Stimulated activated CD4-positive, alpha-beta T cell treated with anti-CD3 and anti-CD28 coated beads, Interleukin-2, amount 100 ng/mL, for 4 hours (primary cell): ENCODE results near the gene SLC22A31.
A peak's percentile ranks its signal among the peaks of the same experiment; 100 is the strongest.
"Not testable (repeated sequence)": the region's sequence is repeated elsewhere in the genome, so short reads cannot be mapped to it uniquely, and the experiment has no call there.

Source experiments
- DNase-seq: peaks from one replicate; pipeline ENCODE4 v3.0.0-alpha.2; 2020; ENCODE audit warnings: low read depth

Gene SLC22A31

DNA sequence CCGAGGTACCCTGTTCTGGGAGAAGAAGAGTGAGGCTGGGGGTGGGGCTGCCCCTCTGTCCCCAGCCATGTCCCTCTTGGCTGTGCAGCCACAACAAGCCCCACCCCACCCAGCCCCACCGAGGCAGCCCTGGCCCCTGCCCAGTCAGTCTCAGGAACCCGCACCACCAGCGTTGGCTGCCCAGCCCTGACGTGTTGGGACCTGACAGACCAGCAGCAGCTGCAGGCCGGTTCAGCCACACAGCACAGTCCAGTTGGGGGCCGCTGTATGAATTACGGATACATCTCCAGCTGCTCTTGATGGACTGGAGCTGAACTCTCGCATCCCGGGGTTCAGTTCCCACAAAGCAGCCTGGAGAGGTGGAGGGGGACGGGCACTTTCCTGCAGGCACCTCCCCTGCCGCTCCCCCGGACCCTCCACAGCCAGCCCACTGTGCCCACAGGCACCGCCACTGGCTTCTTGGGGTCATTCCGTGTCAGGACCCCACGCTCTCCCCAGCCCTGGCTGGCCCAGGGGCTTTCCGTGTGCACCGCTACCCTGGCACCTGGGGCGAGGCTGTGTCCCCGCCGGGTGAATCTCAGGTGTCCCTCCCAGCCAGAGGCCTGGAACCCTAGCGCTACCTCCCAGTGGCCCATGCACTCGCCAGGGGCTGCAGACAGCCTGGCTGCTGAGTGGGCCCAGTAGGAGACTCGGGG is 21.7 kb downstream of the SLC22A31 start:
- DNase-seq, result no peak

DNA sequence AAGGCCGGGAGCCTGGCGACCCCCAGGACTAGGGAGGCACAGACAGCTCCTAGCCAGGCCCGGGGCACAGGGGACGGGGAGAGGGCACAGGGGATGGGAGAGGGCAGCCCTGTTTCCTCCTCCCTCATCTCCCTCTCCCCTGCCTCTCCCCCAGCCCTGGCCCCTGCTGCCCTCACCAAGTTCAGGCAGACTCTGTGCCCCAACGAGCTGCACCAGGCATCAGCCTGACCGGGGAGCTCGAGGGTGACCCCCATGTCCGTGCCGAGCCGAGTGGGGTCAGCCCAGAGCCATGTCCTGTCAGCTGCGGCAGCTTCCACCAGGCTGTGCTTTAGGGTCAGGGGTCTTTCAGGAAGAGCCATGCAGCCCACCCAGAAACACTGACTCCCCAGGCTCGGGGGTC is 22.8 kb downstream of the SLC22A31 start:
- DNase-seq, result no peak

DNA sequence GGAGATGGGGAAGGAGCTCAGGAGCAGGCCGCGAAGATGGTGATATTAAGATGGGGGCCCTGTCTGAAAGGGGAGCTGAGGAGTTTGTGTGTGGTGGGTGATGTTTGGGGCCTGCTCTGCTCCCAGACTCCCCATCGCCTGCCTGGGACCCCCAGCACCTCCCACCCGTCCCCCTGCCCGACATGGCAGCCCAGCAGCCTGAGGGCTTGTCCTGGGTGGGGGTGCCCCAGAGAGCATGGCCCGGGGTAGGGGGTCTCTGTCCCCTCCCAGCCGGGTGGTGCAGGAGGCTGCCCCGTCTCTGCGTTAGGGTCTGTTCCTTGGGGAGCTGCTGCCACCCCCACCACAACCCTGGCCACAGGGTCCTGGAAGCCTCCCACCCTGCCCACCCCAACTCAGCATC is 23.6 kb downstream of the SLC22A31 start:
- DNase-seq, result no peak

DNA sequence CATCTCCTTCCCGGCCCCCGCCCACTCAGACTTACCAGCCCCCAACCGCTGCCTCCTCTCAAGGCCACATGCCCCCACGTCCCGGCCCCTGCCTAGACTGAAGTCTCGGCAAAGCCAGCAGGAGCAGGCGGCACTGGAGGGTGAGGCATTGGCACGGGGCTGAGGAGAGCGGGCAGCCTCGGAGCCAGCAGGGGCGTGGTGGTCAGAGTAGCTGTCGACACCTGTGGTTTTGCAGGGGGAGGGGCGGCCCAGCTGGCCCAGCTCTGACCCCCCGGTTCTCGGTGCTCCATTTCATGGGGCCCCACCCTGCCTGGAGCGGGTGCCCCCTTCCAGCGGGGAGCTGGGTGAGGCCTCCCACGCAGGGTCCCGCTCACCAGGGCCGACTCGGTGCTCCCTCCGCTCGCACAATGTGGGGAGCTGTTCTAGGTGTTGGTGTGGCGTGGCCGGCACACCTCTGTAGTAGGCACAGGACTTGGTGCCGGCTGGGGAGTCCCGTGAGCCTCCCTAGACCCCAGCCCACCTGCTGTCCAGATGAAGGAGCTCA is 24.1 kb downstream of the SLC22A31 start:
- no peak for DNase-seq

DNA sequence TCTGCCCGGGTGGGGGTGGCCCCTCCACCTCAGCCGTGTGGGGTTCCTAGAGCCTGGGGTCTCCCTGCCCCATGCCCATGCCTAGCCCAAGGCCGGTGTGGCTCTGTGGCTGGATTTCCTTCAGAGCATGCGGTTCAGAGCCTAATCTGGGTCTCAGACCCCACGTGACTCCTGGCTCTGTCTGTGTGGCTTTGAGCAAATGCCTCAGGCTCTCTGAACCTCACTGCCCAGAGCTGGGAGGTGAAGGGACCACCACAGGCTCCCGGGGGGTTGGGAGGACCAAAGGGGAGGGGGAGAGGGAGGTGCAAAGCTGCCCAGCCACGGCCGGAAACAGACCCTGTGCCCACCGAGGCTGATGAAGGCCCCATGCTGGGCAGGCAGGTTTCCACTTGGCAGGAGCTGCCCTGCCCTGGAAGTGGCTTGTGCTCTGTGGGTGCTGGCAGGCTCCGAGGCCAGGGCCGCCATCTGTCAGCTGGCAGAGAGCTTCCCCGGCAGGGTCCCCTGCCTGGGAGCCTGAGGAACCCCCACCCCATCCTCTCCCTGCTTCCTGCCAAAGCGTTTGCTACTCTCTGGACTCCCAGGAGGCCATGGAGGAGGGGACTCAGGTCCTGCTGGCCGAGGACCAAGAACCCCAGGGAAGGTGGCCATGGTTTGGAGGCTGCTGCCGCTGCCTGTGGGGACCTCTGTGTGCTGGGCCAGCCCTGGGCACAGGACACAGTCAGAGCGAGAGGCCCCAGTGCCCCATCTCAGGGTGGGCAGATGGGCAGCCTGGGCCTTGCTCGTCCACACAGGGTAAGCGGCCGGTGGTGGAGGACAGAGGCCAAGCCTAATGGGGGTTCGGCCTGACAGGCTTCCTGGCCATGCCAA is 24.8 kb downstream of the SLC22A31 start:
- no peak for DNase-seq

DNA sequence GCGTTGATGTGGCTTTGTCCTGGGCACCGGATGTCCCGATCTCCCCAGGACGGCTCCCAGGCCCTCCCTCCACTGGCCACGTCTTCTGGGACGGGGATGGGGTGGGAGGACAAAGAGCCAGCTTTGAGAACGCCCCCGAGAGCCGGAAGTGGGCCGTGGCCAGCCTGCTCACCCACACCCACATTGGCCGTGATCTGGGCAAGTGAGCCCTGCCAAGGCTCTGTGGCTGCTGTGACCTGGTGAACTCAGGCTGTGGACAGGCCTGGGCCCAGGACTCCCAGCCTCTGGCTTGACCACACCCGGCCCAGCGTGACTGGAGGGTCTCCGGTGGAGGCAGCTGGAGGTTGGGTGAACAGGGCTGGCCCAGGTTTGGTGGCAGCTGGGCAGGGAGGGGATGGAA is 25.5 kb downstream of the SLC22A31 start:
- DNase-seq, result no peak

DNA sequence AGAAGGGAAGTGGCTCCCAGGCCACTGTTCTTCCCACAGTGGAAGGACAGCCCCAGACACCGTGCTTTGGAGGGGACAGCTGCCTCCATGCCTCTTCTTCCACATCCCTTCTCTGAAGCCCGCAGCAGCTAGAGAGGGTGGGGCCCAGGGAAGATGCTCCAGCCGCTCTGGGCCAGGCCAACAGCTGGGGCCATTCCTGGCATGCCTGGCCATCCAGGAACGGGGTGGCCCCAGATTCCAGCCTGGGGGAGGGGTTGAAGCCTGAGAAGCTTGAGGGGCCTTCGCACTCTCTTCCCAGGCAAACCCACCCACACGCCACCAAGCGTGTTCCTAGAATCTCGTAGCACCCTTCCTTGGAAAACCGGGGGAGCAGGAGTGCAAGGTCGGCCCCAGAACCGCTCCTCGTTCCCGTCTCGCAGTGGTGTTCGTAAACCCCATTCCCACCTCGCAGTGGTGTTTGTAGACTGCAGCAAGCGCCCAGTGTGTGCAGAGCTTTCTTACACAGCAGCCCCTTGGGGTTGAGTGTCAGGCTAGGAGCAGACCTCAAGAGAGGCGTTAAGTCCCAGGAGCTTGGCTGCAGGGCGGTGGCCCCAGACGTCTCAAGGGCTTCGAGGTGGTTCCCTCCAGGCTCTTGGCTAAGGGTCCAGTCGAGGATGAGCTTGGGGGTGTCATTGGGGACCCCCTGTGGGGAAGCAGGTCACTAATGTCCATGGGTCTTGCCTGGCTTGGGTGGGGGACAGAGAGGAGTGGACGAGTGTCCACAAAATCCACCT is 26.1 kb downstream of the SLC22A31 start:
- no peak for DNase-seq

DNA sequence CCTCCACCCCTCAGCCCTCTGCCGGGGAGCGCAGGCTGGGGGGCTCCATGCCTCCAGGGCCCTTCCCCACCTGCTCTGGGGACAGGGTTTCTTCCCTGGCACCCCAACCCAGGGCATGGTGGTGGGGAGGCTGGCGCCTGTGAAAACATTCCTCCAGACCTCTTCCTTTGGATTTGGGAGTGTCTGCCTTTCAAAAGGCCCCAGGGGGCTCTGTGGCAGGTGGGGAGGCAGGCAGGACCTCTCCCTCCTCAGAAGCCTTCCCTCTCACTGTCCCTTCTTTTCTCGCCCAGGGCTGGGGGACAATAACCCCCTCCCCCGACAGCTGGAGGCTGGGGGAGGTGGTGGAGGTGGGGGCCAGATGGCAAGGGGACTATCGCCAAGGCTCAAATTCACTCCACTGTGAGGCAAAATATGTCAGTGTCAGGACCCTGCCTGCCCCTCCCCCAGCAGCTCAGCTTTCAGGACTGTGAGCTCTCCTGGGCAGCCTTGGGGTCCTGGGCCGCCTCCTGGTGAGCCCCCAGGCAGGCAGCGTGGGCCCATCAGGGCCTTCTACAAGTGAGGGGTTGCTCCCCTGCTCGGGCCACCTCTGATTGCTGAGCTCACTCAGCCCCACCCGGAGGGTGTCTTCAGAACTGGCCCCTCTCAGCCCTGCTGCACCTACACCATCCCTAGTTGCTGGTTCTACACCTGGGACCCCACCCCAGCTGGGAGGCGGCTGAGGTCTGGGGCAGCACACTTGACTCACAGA is 27.0 kb downstream of the SLC22A31 start:
- no peak for DNase-seq

DNA sequence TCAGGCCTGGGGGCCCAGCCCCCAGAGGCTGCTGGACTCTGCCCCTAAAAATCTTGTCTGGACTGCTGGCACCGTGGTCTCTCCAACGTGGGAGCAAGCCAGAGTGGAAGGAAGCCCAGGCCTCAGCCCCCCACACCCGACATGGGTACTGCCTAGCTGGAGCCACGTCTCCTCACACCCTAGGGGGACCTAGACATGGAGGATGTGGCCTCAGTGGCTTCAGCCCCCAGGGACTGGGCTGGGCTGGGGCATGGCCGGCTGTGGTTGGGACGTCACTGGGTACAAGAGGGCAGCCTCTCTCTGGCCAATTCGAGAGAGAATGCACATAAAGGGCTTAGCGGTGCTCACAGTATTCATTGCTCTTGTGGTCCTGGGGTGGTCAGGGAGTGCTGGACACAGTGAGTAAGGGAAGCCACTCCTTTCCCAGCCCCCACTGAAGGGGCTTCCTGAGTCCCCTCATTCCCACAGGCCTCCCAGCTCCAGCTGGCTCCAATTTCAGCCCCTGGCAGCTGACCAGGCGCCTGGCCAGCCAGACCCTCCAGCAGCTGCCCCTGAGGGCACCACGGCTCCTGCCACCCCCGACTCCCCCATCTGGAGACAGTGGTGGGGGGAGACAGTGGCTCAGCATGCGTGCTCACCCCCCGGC is 27.7 kb downstream of the SLC22A31 start:
- DNase-seq, result no peak

DNA sequence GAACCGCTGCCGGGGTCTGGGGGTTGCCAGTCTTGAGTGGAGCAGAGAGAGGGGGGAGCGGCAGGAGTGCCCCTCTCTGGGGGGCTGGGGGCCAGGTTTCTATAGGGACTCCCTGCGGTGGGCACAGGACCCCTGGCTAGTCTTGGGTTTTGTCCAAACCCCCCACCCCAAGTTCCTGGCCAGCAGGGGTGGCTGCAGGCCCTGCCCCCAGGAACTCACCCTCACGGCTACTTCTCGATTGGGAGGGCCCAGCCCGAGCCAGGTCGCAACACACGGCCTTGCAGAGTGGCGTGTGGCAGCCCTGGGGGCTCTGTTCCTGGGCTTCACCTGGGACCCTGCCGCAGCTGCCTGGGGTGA is 28.2 kb downstream of the SLC22A31 start:
- DNase-seq, result no peak

DNA sequence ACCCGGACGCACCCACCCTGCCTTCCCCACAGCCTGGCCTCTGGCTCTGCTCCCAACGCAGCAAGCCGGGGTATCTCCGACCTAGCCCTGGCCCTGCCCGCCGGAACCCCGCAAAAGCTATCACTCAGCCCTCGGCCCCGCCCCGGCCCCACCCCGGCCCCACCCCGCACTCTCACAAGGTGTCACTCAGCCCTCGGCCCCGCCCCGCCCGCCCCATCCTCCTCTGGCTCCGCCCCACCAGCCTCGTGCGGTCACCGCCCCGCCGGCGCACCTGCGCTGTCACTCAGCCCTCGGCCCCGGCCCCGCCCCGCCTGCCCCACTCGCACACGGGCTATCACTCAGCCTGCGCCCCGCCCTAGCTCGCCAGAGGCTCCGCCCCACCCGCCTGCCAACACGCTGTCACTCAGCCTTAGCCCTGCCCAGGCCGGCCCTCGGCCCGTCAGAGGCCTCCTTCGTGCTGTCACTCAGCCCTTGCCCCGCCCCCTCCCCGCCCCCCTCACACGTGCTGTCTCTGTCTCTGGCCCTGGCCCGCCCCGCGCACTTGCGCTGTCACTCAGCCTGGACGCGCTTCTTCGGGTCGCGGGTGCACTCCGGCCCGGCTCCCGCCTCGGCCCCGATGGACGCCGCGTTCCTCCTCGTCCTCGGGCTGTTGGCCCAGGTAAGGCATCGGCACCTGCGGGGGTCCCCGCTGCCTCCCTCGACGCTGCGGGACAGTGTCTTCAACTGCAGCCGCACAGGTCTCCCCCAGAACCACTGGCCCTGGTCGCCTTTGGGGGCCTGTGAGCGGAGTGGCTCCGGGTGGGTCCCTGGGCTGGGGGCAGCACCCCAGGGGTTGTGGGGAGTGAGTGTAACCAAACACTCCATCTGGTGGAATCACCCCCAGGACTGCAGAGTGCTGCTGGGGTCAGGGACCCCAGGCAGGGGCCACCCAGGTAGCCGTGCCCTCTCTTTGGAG is 28.8 kb downstream of the SLC22A31 start, which contains the start of gene CDH15:
CDH15 (plus strand) TSS at position 533 of the 955 bp plus-strand sequence; CDS start at position 617, 84 bp downstream.
- peak; percentile 94 for DNase-seq

DNA sequence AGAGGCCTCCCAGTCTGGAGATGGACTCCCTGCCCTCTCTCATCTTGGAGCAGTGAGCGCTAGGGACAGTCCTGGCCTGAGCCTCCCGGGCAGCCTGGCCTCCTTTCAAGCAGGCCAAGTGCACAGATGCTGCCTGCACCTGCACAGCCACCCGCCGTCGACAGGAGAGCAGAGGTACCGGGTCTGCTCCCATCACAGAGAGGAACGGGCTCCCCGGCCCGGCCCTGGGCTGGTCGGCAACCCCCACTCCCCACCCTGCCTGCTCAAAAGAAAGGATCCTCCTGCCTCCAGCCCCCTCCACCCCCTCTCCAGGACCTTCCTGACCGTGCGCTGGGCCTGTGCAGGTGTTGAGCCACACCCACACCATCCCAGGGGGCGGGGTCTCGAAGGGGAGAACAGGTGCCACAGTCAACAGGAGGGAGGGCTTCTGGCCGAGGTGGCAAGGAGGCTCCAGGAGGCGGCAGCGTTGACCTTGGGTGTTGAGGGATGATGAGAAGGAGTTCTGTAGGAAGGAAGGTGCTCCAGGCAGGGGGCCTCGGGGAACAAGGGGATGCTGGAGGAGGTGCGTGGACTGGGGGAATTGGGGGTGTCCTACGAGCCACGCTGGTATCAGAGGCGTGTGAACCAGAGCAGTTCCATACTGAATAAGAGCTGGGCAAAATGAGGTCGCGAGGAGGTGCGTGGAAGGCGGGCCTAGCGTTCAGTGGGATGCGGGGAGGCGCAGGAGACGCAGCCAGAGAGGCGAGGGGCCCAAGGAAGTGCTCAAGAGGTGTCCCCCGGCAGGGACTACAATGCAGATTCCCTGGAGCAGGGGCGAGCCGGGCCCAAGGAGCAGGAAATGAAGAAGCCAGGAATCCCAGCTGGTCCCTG is 29.8 kb downstream of the SLC22A31 start:
- no peak for DNase-seq

DNA sequence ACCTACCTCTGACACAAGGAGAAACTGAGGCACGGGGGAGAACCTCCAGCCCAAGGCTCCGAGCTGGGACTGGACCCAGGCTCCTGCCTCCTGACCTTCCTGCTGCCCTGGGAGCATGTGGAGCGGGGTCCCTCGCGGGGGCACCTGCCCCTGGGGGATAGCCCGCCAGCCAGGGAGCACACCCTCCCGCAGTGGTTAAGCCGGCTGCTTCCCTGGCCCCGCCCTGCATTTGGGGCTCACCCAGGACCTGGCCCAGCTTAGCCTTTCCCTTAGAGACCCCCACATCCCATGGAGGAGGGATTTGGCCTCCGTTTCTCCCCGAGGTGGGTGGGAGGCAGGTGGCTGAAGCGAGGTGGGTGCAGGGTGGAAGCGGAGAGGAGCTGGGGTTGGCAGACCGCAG is 30.6 kb downstream of the SLC22A31 start:
- DNase-seq, result no peak

DNA sequence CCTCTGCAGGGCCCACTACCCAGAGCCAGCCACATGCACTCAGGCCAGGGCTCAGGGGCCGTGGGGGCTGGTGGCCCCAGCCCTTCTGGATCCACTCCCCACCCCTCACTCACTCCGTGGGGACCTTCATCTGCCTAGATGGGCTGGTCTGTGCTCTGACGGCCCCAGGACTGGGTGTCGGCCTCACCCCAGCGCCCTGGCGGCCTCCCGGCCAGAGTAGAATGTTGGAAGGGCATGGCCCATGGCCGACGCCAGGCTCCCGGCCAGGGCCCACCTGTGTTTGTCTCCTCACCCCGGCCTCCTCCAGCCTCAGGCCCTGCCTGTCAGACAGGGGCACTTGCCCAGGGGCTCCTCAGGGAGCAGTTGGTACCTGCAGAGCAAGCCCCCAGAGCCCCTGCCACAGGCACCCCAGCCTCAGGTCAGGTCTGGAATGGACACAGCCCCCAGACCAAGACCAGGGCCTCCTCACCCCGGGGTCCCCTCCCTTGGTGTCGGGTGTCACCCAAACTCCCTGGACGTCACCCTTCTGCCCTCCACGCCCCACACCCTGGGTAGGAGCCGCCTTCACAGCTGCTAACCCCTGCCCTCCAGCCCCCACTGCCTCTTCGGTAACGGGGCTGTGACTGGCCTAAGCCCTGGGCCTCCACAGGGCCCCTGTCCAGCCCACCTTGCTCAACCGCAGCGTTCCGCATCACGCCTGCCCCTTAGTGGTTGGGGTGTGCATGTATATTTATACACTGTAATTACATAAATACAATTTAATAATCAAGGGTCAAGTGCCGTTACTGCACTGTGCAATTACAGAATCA is 31.8 kb downstream of the SLC22A31 start:
- no peak for DNase-seq

DNA sequence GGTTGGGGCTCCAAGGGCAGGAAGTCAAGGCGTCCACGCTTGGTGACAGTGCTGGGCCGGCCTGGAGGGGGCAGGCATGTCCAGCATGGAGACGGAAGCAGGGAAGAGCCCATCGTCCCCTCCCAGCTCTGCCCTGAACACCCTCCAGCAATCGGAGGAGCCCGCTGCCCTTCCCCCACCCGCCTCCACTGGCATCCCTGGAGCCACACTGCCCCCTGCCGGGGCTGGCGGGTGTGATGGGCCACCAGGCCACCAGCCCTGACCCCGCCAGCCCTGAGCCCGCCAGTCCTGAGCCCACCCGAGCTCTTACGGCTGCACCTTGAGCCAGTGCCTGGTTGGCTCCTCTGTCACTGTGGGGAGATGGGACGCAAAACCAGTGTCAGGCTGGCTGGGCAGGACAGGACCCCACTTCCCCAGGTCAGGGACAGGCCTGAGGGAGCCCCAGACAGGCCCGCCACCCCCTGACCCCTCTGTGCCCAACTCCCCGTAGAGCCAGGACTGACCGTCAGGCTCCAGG is 32.9 kb downstream of the SLC22A31 start:
- peak; percentile 77 for DNase-seq

DNA sequence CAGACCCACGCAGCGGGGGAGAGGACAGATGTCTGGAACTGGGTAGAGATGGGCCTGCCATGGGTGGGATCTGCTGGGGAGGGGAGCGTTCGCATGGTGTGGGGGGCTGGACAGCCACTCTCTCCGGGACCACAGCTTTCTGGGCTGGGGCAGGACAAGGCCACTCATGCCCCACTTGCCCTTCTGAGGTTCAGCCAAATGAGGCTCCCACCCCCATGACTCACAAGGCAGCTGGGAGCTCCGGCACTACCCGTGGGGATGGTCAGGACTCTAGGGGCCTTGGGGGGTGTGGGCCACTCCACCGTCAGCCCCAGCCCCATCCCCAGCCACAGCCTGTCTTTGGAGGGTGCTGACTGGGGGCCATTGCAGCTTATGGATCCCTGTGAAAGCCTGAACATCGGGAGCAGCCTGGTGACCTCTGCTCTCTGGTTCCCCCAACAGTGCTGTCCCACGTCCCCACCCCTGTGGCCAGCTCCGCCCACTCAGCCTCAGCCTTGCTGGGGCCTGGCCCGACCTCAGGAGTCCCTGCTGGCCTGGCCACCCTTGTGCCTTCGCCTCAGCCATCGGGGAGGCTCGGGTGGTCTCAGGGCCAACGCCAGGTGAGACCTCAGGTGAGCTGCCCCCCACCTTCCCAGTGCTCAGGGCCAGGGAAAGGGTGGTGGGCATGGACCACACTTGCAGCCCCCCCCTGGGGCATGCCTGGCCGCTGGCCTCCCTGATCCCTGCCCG is 33.5 kb downstream of the SLC22A31 start:
- no peak for DNase-seq

DNA sequence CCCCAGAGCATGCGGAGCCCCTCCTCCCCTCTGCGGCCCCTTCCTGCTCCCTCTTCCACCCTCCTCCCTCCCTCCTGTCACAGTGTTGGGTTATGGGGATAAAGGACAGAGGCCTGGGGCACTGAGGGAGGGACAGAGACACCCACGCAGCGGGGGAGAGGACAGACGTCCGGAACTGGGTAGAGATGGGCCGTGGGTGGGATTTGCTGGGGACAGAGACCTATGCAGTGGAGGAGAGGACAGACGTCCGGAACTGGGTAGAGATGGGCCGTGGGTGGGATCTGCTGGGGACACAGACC is 34.7 kb downstream of the SLC22A31 start:
- DNase-seq, result not testable (repeated sequence)
